ENCODE data around the gene OTOF.

GRCh38 chr2:26429779-26430578 is 47.9 kb downstream of the OTOF start:
- TF ChIP-seq CTCF (conservative IDR thresholded peaks at IDR 0.05; ENCODE audit: low read depth, low read length) (no peak), EZH2 (IDR thresholded peaks at IDR 0.05; ENCODE audit: borderline replicate concordance, low read depth, low read length, poor library complexity, severe bottlenecking) (no peak)

Data from A673 (cell line).